Measurements from ENCODE around the gene STXBP5. TPM values are rescaled to one million over a fixed set of nuclear protein-coding genes. Genes with fewer than 3 reads are reported as not detected.

STXBP5 gene
- total and polyA plus RNA-seq, 9 of the 15 experiments (the other 6 are each of a cell fraction or from before 2014, with no cell fraction given): 23.3 to 172 (median 71.5) TPM

GRCh38 chr6:147251072-147251471 lies 46.9 kb downstream of the STXBP5 start (continued):
- TF ChIP-seq CBX3 (IDR thresholded peaks at IDR 0.05; ENCODE audit: borderline replicate concordance in 1 of 2, low read length in 2 of 2): peak in 1 of 2 experiments; percentile 43; a peak in 1 of 3 replicates
- no peak for TF ChIP-seq DPF2 (IDR thresholded peaks at IDR 0.05)
- no peak for TF ChIP-seq HCFC1 (IDR thresholded peaks at IDR 0.05; ENCODE audit: low read depth, low read length)
- TF ChIP-seq TCF7 (IDR thresholded peaks at IDR 0.05; ENCODE audit: borderline replicate concordance): no peak
- TF ChIP-seq E2F6 (IDR thresholded peaks at IDR 0.05; ENCODE audit: borderline replicate concordance in 1 of 2, extremely low read depth in 1 of 2, insufficient read depth in 1 of 2, insufficient read length in 1 of 2, low read depth in 1 of 2, low read length in 1 of 2, poor library complexity in 1 of 2, severe bottlenecking in 1 of 2): peak in 1 of 2 experiments; percentile 25
- TF ChIP-seq ELK3 (CRISPR knock-in tag; IDR thresholded peaks at IDR 0.05): no peak
- no peak for TF ChIP-seq ZSCAN32 (CRISPR knock-in tag; IDR thresholded peaks at IDR 0.05)
- TF ChIP-seq ZNF449 (CRISPR knock-in tag; IDR thresholded peaks at IDR 0.05): no peak
- no peak for TF ChIP-seq ZNF830 (CRISPR knock-in tag; IDR thresholded peaks at IDR 0.05)
- TF ChIP-seq ZBTB49 (CRISPR knock-in tag; IDR thresholded peaks at IDR 0.05; ENCODE audit: borderline replicate concordance): no peak
- TF ChIP-seq NFIX (CRISPR knock-in tag; IDR thresholded peaks at IDR 0.05; ENCODE audit: low read depth): no peak
- TF ChIP-seq CSDE1 (IDR thresholded peaks at IDR 0.05): no peak
- no peak for TF ChIP-seq ZNF551 (CRISPR knock-in tag; IDR thresholded peaks at IDR 0.05)
- TF ChIP-seq RBM14 (IDR thresholded peaks at IDR 0.05; ENCODE audit: borderline replicate concordance, insufficient read depth, low read depth, low read length): no peak
- no peak for TF ChIP-seq ZNF134 (CRISPR knock-in tag; conservative IDR thresholded peaks at IDR 0.05)
- no peak for TF ChIP-seq TCF7L2 (IDR thresholded peaks at IDR 0.05; ENCODE audit: low read depth, low read length)
- TF ChIP-seq KLF10 (CRISPR knock-in tag; IDR thresholded peaks at IDR 0.05): no peak
- no peak for TF ChIP-seq NEUROD1 (IDR thresholded peaks at IDR 0.05; ENCODE audit: borderline replicate concordance, low read depth, low read length, partially characterized antibody)

Data from K562 (cell line).